GM18505 (cell line): Measurements from ENCODE around the gene ZNF836.
A peak's percentile ranks its signal among the peaks of the same experiment; 100 is the strongest.

Experiments
- ATAC-seq: cut with Tn5 transposase; IDR thresholded peaks from one replicate; pipeline ENCODE4 v1.9.1; 2021; ENCODE audit not compliant: unreplicated experiment
- POLR2A ChIP-seq: IDR thresholded peaks from 4 replicates; pipeline ENCODE4 v1.6.1; 2011; ENCODE audit warnings: borderline replicate concordance; ENCODE audit not compliant: insufficient read depth, insufficient read length; ENCODE audit errors: extremely low read depth

Gene ZNF836

GRCh38 chr19:52148256-52148655 is 23.2 kb downstream of the ZNF836 start:
- no peak for TF ChIP-seq POLR2A
- ATAC-seq = no peak

- ATAC-seq = no peak
- no peak for TF ChIP-seq POLR2A
Observed at GRCh38 chr19:52142001-52142595, 29.3 kb downstream of the ZNF836 start.

GRCh38 chr19:52141203-52141602 is 30.2 kb downstream of the ZNF836 start:
- no peak for ATAC-seq
- TF ChIP-seq POLR2A = no peak

GRCh38 chr19:52140032-52140710 is 31.2 kb downstream of the ZNF836 start:
- ATAC-seq = peak; percentile 97
- no peak for TF ChIP-seq POLR2A

GRCh38 chr19:52139252-52140031 is 32.0 kb downstream of the ZNF836 start, which contains the start of gene ZNF616:
ZNF616 (minus strand) TSS chr19:52139938; CDS start chr19:52130512, 9,426 bp downstream.
- TF ChIP-seq POLR2A = peak; percentile 74
- peak; percentile 48 for ATAC-seq

GRCh38 chr19:52138983-52139251 is 32.5 kb downstream of the ZNF836 start:
- ATAC-seq = no peak
- TF ChIP-seq POLR2A = no peak

GRCh38 chr19:52138278-52138982 is 33.0 kb downstream of the ZNF836 start:
- TF ChIP-seq POLR2A = no peak
- ATAC-seq = no peak

GRCh38 chr19:52120286-52120685 is 51.1 kb downstream of the ZNF836 start:
- TF ChIP-seq POLR2A = no peak
- ATAC-seq = no peak

GRCh38 chr19:52115526-52116053 is 55.8 kb downstream of the ZNF836 start:
- no peak for ATAC-seq
- TF ChIP-seq POLR2A = no peak

- no peak for TF ChIP-seq POLR2A
- no peak for ATAC-seq
Observed at GRCh38 chr19:52114691-52115090, 56.7 kb downstream of the ZNF836 start.

GRCh38 chr19:52112624-52113023 is 58.8 kb downstream of the ZNF836 start:
- ATAC-seq = no peak
- no peak for TF ChIP-seq POLR2A

GRCh38 chr19:52110780-52111179 is 60.6 kb downstream of the ZNF836 start:
- no peak for TF ChIP-seq POLR2A
- ATAC-seq = no peak
